ENCODE measurements around the gene GSTA2.
"Not testable (repeated sequence)": the region's sequence is repeated elsewhere in the genome, so short reads cannot be mapped to it uniquely, and the experiment has no call there.

DNA sequence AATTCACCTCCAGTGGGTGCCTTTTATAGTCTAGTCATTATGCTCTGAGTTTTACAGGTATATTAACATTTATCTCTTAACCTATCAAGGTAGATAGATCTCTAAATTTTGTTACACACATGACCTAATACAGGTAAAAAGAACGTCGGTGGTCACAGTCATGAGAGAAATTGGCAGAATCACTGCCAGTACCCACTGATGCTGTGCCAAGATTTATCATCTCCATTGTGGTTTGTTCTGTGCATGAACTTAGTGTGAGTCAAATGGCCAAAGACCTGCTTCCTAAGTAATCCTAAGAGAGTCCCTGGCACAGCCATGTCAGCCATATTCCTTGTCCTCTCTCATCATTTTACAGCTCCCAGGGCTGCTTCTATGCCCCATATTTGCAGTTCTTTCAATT, 31.1 kb upstream of the GSTA2 start:
- TF ChIP-seq, protein P1, sequence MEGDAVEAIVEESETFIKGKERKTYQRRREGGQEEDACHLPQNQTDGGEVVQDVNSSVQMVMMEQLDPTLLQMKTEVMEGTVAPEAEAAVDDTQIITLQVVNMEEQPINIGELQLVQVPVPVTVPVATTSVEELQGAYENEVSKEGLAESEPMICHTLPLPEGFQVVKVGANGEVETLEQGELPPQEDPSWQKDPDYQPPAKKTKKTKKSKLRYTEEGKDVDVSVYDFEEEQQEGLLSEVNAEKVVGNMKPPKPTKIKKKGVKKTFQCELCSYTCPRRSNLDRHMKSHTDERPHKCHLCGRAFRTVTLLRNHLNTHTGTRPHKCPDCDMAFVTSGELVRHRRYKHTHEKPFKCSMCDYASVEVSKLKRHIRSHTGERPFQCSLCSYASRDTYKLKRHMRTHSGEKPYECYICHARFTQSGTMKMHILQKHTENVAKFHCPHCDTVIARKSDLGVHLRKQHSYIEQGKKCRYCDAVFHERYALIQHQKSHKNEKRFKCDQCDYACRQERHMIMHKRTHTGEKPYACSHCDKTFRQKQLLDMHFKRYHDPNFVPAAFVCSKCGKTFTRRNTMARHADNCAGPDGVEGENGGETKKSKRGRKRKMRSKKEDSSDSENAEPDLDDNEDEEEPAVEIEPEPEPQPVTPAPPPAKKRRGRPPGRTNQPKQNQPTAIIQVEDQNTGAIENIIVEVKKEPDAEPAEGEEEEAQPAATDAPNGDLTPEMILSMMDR (IDR thresholded peaks at IDR 0.05; ENCODE audit: low read length), result not testable (repeated sequence)
- not testable (repeated sequence) for TF ChIP-seq EZH2 (optimal IDR thresholded peaks at IDR 0.05; ENCODE audit: low read depth, low read length)

Measured in MM.1S (cell line).